Cardiac fibroblast (primary cell): ENCODE measurements around the gene ZNF732.

Experiments used
- DNase-seq, 2 donors: peaks; one replicate each; pipeline versions ENCODE4 v3.0.0 to v3.0.0-alpha.2; 2010; ENCODE audit warnings: low read depth in 2 of 2
- H3K4me3 ChIP-seq, 2 donors: replicated peaks in 1 of 2; 1 replicate in 1 of 2; 2 replicates in 1 of 2; pipeline ENCODE4 v1.5.1; 2011; ENCODE audit warnings: low read depth in 2 of 2, low read length in 2 of 2, mild to moderate bottlenecking in 2 of 2, moderate library complexity in 1 of 2
- CTCF ChIP-seq: IDR thresholded peaks from one replicate; pipeline ENCODE4 v1.5.1; 2011; ENCODE audit warnings: low read depth, mild to moderate bottlenecking, low read length, inconsistent platforms

The ZNF732 gene

GRCh38 chr4:304969-305680, at the start of gene ZNF732:
ZNF732 (minus strand) TSS chr4:305474; CDS start chr4:305310, 164 bp downstream.
- DNase-seq = peak; percentile 50 to 81
- no peak for TF ChIP-seq CTCF
- peak within 1 kb of the TSS; percentile 40 to 57 for H3K4me3 ChIP-seq

DNA sequence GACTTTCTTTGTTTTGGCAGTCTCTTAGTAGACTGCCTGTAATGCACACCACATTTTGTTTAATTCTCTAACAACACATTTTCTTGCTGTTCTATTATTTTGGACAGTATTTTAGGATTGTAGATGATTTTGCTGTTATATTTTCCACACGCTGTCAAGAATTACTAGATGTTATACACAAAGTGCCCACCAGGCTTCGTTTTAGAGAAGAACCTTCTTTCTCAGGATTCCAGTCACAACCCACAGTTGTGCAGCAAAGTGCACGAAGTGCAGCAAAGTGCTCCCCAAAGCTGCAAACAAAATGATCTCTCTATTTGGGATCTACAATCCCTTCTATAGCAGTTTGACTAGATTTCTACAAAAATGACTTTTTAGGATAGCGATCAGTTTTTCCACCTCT, 34.7 kb upstream of the ZNF732 start:
- H3K4me3 ChIP-seq = no peak overlapping the region
- TF ChIP-seq CTCF = no peak
- DNase-seq = peak in 1 of 2 donors; percentile 6

DNA sequence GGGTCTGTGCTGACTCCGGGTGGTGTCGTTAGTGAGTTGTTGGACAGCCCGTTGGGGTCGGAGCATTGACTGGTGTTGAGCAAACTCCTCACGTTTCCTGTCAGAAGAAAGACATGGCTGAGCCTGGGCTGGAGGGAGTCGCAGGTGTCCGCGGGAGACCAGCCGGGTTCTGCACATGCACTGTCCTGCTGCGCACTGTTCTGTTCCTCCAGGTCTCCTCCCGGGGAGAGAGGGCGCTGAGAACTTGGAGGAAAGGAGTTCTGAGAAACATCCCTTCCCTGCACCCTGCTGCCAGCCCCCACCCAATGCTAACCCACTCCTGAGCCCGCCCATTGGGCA, 33.5 kb upstream of the ZNF732 start:
- peak in 1 of 2 donors; percentile 5 for DNase-seq
- TF ChIP-seq CTCF = no peak

GRCh38 chr4:337932-338758, 32.9 kb upstream of the ZNF732 start:
- TF ChIP-seq CTCF = no peak
- DNase-seq = peak; percentile 37 to 60

More for the DNA sequence above, 33.5 kb upstream of the ZNF732 start:
- peak overlapping the region; percentile 89 to 95 for H3K4me3 ChIP-seq

GRCh38 chr4:337143-337931, 32.1 kb upstream of the ZNF732 start, which contains the start of gene ZNF141:
ZNF141 (plus strand) TSS chr4:337814; CDS start chr4:337984, 170 bp downstream.
- H3K4me3 ChIP-seq = peak within 1 kb of the TSS; percentile 89 to 95
- peak; percentile 98 to 99 for DNase-seq
- no peak for TF ChIP-seq CTCF

More at GRCh38 chr4:337932-338758, 32.9 kb upstream of the ZNF732 start:
- peak overlapping the region; percentile 89 to 95 for H3K4me3 ChIP-seq

DNA sequence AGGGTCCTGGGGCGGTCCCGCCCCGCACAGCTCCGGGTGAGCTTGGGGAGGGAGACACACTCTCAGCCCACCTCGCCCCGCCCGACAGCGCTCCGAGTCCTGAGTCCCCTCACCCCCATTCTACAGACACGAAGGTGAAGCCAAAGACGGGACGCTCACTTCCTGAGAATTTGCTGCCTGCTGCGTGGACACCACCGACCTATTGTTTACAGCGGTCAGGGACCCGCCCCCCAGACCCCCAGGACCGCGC, 31.5 kb upstream of the ZNF732 start:
- H3K4me3 ChIP-seq = peak overlapping the region; percentile 89 to 95
- no peak for DNase-seq
- TF ChIP-seq CTCF = no peak
